HEK293 (cell line): ENCODE data around the gene PRND.

ENCODE experiments used
- CTCF ChIP-seq: fragments of 450-650 bp; formaldehyde crosslinking; IDR thresholded peaks from 2 replicates; pipeline ENCODE4 v1.5.1; 2016; ENCODE audit warnings: missing biosample characterization, missing genetic modification characterization
- REPIN1 ChIP-seq: fragments of 450-650 bp; formaldehyde crosslinking; IDR thresholded peaks from 2 replicates; pipeline ENCODE4 v1.5.1; 2017; ENCODE audit warnings: missing biosample characterization, missing genetic modification characterization, low read depth
- TCF7L2 ChIP-seq: IDR thresholded peaks from 2 replicates; pipeline ENCODE4 v1.6.1; 2011; ENCODE audit warnings: low read depth, mild to moderate bottlenecking, inconsistent platforms, low read length, moderate library complexity, borderline replicate concordance
- ZNF221 ChIP-seq: fragments of 450-650 bp; formaldehyde crosslinking; IDR thresholded peaks from 2 replicates; pipeline ENCODE4 v1.5.1; 2017; ENCODE audit warnings: missing biosample characterization, missing genetic modification characterization, borderline replicate concordance
- ZNF416 ChIP-seq: fragments of 450-650 bp; formaldehyde crosslinking; IDR thresholded peaks from 2 replicates; pipeline ENCODE4 v1.5.1; 2016; ENCODE audit warnings: missing biosample characterization, missing genetic modification characterization
- ZNF660 ChIP-seq: fragments of 450-650 bp; IDR thresholded peaks from 2 replicates; pipeline ENCODE4 v1.5.1; 2018; ENCODE audit warnings: missing biosample characterization, mild to moderate bottlenecking, missing genetic modification characterization
- ZNF777 ChIP-seq: fragments of 450-650 bp; formaldehyde crosslinking; IDR thresholded peaks from 2 replicates; pipeline ENCODE4 v1.5.1; 2017; ENCODE audit warnings: missing biosample characterization, missing genetic modification characterization, borderline replicate concordance

- TF ChIP-seq ZNF416 (no peak), ZNF777 (no peak), CTCF (tag by site-specific recombination) (no peak), REPIN1 (no peak), TCF7L2 (no peak), ZNF660 (no peak), ZNF221 (tag by site-specific recombination) (no peak)
These were observed 39.7 kb upstream of the PRND start for GRCh38 chr20:4681991-4682401.
